ENCODE data around the gene NHLRC2. TPM values are rescaled to one million over a fixed set of nuclear protein-coding genes. Genes with fewer than 3 reads are reported as not detected.
"Not testable (repeated sequence)": the region's sequence is repeated elsewhere in the genome, so short reads cannot be mapped to it uniquely, and the experiment has no call there.

The NHLRC2 gene, protein sequence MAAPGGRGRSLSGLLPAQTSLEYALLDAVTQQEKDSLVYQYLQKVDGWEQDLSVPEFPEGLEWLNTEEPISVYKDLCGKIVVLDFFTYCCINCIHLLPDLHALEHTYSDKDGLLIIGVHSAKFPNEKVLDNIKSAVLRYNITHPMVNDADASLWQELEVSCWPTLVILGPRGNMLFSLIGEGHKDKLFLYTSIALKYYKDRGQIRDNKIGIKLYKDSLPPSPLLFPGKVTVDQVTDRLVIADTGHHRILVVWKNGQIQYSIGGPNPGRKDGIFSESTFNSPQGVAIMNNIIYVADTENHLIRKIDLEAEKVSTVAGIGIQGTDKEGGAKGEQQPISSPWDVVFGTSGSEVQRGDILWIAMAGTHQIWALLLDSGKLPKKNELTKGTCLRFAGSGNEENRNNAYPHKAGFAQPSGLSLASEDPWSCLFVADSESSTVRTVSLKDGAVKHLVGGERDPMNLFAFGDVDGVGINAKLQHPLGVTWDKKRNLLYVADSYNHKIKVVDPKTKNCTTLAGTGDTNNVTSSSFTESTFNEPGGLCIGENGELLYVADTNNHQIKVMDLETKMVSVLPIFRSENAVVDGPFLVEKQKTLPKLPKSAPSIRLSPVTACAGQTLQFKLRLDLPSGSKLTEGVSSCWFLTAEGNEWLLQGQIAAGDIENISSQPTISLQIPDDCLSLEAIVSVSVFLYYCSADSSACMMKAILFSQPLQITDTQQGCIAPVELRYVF
- total RNA-seq = 10 to 100 TPM; 55.5 to 67.5 TPM
- long read RNA-seq, full-length matches to known transcripts = 5 of 22 reads
- long read RNA-seq, partial matches to known transcripts = 4 of 22 reads
- long read RNA-seq, other reads (novel, unspliced or antisense) = 13 of 22 reads

GRCh38 chr10:113854013-113854760 is at the start of gene NHLRC2, which contains the start of gene DCLRE1A:
TSS of gene NHLRC2 (plus strand) at chr10:113854661. CDS start at chr10:113854873, 212 bp downstream.
TSS of gene DCLRE1A (minus strand) at chr10:113854082. CDS start at chr10:113853182, 900 bp downstream.
- intact Hi-C loops (cut with DNase I) = loop anchor here in 1 of 2 donors (10.0 kb wide), 1 partner anchor 191 kb away; the partner anchor contains the start of gene ADRB1
- ATAC-seq (peak; percentile 90 to 92), DNase-seq (peak; percentile 86)

GRCh38 chr10:113806503-113806902 is 48.0 kb upstream of the NHLRC2 start:
- DNase-seq (no peak), ATAC-seq (no peak)
- intact Hi-C loops (cut with DNase I) = no loop called here

DNA sequence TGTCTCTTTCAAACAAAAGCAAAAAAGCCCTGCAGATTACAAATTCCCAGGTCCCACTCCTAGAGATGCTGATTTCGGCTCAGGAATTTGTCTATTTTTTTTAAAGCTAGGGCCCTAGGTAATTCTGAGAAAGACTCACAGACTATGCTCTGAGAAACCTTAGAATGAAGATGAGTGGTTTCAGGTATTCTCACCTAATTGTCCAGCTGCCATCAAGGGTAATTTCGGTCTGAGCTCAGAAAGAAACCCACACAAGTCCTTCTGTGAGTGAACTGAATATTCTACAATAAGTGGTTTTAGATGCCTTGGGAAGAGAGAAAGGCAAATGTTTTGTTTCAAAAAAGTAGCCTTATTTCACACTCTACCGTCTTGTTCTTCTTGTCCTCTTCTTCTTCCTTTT is 46.3 kb upstream of the NHLRC2 start:
- ATAC-seq (no peak), DNase-seq (no peak)
- intact Hi-C loops (cut with DNase I) = no loop called here

GRCh38 chr10:113814700-113815099 is 39.8 kb upstream of the NHLRC2 start:
- DNase-seq; ATAC-seq; intact Hi-C loops (cut with DNase I): not testable (repeated sequence)

DNA sequence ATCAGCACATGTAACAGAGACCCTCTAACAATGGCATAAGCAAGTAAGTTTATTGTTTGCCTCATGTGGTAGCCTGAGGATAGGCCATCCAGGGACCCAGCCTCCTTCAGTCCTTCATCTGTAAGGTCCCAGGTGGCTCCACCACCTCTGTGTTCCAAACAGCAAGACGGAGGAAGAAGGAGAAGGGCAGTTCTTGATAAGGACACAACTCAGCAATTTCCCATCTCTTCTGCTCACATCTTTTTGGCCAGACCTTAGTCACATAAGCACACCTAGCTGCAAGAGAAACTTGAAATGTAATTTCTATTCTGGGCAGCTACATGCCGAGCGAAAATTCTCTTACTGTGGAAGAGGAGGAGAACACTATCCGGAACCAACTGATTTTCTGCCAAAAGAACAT is 34.5 kb upstream of the NHLRC2 start:
- intact Hi-C loops (cut with DNase I) = no loop called here
- DNase-seq = no peak
- ATAC-seq = no peak

- DNase-seq (no peak), ATAC-seq (no peak)
- intact Hi-C loops (cut with DNase I) = no loop called here
These were observed 34.0 kb upstream of the NHLRC2 start for GRCh38 chr10:113820507-113820906.

- ATAC-seq; DNase-seq; intact Hi-C loops (cut with DNase I): not testable (repeated sequence)
These were observed 33.2 kb upstream of the NHLRC2 start for GRCh38 chr10:113821306-113821705.

DNA sequence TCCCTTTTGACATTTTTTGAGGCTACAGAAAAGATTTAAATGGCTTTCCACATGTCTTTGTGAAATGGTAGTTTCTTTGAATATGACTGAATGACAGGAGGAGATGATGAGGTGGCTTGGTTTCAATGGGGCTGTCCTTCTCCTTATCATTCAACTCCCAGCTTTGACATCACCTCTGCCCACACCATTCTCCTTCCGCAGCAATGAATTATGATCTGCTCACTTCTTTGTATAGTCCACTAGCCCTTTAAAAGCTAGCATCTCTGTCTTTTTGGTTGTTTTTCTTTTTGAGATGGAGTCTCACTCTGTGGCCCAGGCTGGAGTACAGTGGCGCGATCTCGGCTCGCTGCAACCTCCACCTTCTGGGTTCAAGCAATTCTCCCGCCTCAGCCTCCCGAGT is 32.3 kb upstream of the NHLRC2 start:
- intact Hi-C loops (cut with DNase I) = no loop called here
- no peak for DNase-seq
- no peak for ATAC-seq

- no peak for ATAC-seq
- intact Hi-C loops (cut with DNase I) = no loop called here
- no peak for DNase-seq
These were observed 31.1 kb upstream of the NHLRC2 start for GRCh38 chr10:113823389-113823788.

DNA sequence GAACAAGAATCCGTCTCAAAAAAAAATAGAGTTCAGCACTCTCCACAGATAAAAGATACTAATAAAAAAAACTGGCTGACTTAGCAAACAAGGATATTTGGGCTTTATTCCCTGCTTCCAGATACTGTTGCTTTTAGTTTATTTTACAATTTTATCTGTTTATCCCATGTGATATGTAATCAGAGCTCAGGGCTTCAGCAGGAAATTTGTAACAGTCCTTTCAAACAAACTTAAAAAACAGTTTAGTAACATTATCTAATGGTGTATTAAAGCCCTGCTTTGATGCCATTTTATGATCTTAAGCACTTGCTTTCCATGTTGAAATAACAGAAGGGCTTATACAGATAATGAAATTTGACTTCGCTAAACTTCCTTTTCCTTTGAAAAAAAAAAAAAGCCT is 28.7 kb upstream of the NHLRC2 start:
- DNase-seq (no peak), ATAC-seq (no peak)
- intact Hi-C loops (cut with DNase I) = no loop called here

DNA sequence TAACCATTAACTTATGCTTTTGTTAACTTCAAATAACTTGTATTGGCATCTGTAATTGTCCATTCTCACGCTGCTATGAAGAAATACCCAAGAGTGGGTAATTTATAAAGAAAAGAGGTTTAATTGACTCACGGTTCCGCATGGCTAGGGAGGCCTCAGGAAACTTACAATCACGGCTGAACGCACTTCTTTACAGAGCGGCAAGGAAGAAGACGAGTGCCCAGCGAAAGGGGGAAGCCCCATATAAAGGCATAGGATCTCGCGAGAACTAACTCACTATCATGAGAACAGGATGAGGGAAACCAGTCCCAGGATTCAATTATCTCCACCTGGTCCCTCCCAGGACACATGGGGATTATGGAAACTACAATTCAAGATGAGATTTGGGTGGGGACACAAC is 25.9 kb upstream of the NHLRC2 start:
- intact Hi-C loops (cut with DNase I); ATAC-seq; DNase-seq: not testable (repeated sequence)

GRCh38 chr10:113842171-113842570 is 12.3 kb upstream of the NHLRC2 start:
- intact Hi-C loops (cut with DNase I) = no loop called here
- ATAC-seq (no peak), DNase-seq (no peak)

DNA sequence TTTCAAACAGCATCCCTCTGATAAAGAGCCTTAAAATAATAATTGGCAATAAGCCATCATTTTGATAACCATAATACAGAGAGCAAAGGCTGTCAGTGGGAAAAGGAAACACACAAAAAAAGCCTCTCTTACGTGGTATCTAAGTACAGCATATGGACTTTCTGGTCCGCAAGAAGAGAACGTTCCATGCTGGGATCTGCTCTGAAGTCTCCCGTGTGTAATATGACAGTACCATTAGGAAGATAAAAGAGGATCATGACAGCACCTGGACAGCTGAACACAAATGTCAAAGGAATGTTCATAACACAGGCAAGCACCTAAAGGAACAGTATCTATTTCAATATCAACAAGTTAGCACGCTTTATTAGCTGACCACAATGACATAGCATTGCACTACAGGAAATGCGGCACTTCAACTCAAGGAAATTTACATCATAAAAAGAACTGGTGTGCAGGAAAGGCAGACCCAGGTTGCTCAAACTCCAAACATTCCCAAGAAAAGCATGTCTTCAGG is 10.4 kb upstream of the NHLRC2 start:
- ATAC-seq (no peak), DNase-seq (no peak)
- intact Hi-C loops (cut with DNase I) = no loop called here

DNA sequence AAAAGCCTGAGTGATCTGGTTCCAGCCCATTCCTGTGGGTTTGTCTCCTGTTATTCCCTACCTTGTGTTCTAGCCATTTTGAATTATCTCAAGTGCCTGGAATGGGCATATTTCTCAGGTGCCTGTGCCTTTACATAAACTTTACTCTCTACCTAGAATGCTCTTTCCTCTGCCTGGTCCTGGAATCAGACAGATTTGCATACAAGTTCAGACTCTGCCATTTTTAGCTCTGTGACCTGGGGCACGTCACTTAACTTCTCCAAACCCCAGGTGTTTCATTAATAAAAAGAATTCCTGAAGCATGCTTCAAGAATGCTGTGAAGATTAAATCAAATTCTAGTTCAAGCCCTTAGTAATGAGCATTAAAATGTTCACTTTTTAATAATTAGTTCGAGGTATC is 8.4 kb upstream of the NHLRC2 start:
- no peak for DNase-seq
- ATAC-seq = no peak
- intact Hi-C loops (cut with DNase I) = no loop called here

DNA sequence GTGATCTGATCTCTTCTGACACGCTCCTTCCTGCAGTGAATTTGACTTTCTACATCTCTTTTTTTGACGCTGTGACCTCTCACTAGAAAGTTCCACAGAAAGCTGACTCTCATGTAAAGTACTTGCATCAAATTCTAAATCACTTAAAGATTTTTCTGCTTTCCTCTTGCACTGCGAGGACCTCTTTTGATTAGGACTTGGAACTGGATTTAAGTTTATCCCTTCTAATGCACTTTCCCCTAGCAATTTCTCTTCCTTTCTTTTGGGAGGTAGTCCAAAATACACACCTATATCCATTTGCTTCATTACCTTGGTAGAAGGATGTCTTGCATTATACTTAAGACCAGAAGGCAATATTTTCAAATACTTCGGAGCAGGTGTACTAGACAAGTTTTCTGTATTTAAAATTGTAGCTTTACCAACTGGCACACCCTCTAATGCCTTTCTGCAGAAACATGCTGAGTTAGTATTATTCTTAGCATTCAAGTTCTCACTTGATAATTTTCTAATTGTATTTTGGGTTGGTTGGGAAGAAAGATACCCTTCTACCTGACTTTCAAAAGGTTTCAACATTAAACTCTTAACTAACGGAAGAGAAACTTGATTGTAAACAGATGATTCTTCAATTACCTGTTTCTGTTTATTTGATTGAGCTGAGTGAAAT is 5.2 kb upstream of the NHLRC2 start:
- no peak for DNase-seq
- no peak for ATAC-seq

DNA sequence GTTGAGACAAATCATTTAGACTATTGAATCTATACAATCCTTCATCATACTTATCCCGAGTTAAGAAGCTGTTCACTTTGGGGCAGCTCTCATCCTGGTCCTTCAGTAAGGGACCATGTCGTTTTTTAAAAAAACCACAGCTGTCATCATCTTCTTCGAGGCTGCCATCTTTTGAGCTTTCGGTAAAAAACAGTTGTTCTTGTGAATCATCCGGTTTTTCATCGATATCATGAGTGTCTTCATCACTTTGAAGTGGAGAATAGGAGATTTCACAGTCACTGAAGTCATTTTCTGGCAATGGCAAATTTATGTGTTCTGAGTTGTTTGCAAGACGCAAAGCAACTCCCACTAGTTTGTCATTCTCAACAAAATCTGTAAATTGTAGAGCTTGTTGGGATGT is 4.5 kb upstream of the NHLRC2 start:
- intact Hi-C loops (cut with DNase I) = loop anchor here in 1 of 2 donors (10.0 kb wide), 1 partner anchor 195 kb away; the partner anchor contains the start of gene ADRB1
- DNase-seq (no peak), ATAC-seq (no peak)

More for the DNA sequence above, 5.2 kb upstream of the NHLRC2 start:
- intact Hi-C loops (cut with DNase I) = no loop called here

GRCh38 chr10:113853578-113854012 is 866 bp upstream of the NHLRC2 start:
- intact Hi-C loops (cut with DNase I) = loop anchor here in 1 of 2 donors (10.0 kb wide), 1 partner anchor 191 kb away; the partner anchor contains the start of gene ADRB1
- no peak for DNase-seq
- peak in 1 of 2 donors; percentile 16 for ATAC-seq

Measured in left cardiac atrium (tissue), 4 donors.